ENCODE data around the gene CGB2. TPM values are rescaled to one million over a fixed set of nuclear protein-coding genes. Genes with fewer than 3 reads are reported as not detected.

Gene CGB2
- total and polyA plus RNA-seq, 2 of the 4 experiments (the other 2 are of a cell fraction) = not detected

GRCh38 chr19:49064768-49065611, 33.3 kb downstream of the CGB2 start, which contains the start of gene NTF4:
TSS of gene NTF4 (minus strand) at chr19:49064818. CDS start at chr19:49061997, 2,821 bp downstream.
- H3K9ac ChIP-seq (ENCODE audit: low read depth, low read length) = no peak within 1 kb of the TSS
- no peak within 1 kb of the TSS for H2AK5ac ChIP-seq (ENCODE audit: low read depth, low read length)

More at GRCh38 chr19:49064768-49065611, 33.3 kb downstream of the CGB2 start, which contains the start of gene NTF4:
- Histone ChIP-seq H3K14ac (replicated peaks; ENCODE audit: low read depth, low read length) (no peak within 1 kb of the TSS; the same call in 1 of the 2 replicates), H2BK15ac (ENCODE audit: low read depth, low read length) (no peak within 1 kb of the TSS), H3K9me3 (ENCODE audit: control insufficient read depth, insufficient read depth, low read length) (peaks cover 7% of the 10 kb centered on the region; the same call in 1 of the 2 replicates), H3K9me1 (ENCODE audit: insufficient read depth, low read length) (no peaks in the 10 kb centered on the region), H2BK120ac (ENCODE audit: low read depth, low read length) (no peak within 1 kb of the TSS), H3K4me3 (ENCODE audit: insufficient read depth, low read depth, low read length) (peak within 1 kb of the TSS; percentile 19), H2BK5ac (ENCODE audit: low read depth, low read length, poor library complexity, severe bottlenecking) (no peak within 1 kb of the TSS), H4K8ac (ENCODE audit: low read depth in 2 of 2, low read length in 2 of 2) (no peak within 1 kb of the TSS), H4K5ac (ENCODE audit: low read depth, low read length) (no peak within 1 kb of the TSS), H3K27me3 (ENCODE audit: control insufficient read depth, insufficient read depth, low read length) (peaks cover 41% of the 10 kb centered on the region), H4K91ac (ENCODE audit: insufficient read depth, low read depth, low read length) (no peak within 1 kb of the TSS), H3K23ac (ENCODE audit: low read depth, low read length) (peak within 1 kb of the TSS; percentile 38; the same call in 1 of the 2 replicates), H3K4me1 (ENCODE audit: control insufficient read depth, insufficient read depth, low read length) (peaks cover 2% of the 10 kb centered on the region; the same call in 1 of the 2 replicates), H3K27ac (ENCODE audit: insufficient read depth, low read length) (no peak within 1 kb of the TSS), H3K36me3 (ENCODE audit: control insufficient read depth, insufficient read depth, low read length) (no peaks in the 10 kb centered on the region), H2BK20ac (ENCODE audit: low read depth, low read length) (no peak within 1 kb of the TSS), H3K79me1 (ENCODE audit: low read depth in 1 of 2, low read length in 2 of 2) (no peaks in the 10 kb centered on the region; a peak in 1 of 4 replicates), H4K20me1 (ENCODE audit: insufficient read depth, low read length) (no peaks in the 10 kb centered on the region), H3K4me2 (ENCODE audit: low read depth, low read length) (peak within 1 kb of the TSS; percentile 52), H2AK9ac (replicated peaks; ENCODE audit: low read depth, low read length, poor library complexity) (peak within 1 kb of the TSS; percentile 55), H3K56ac (ENCODE audit: extremely low read depth, insufficient read depth, low read length) (no peak within 1 kb of the TSS), H3K18ac (ENCODE audit: low read depth, low read length) (no peak within 1 kb of the TSS), H3K4ac (ENCODE audit: low read depth, low read length) (no peak within 1 kb of the TSS), H2AFZ (replicated peaks; ENCODE audit: low read length, poor library complexity) (peak within 1 kb of the TSS; percentile 67)
- ATAC-seq (ENCODE audit: low read depth) = peak; percentile 81
- dilution Hi-C loops (cut with HindIII; ENCODE audit: low sequenced_read_pairs, unreplicated experiment) (no loop called here), intact Hi-C loops (cut with micrococcal nuclease) (no loop called here), in situ Hi-C loops (cut with MboI; ENCODE audit: low sequenced_read_pairs) (no loop called here)
- 0 out of 2 replicates have a peak, but pooled peaks have one; percentile 2 for TF ChIP-seq BHLHE40 (IDR thresholded peaks at IDR 0.05; ENCODE audit: low read depth, low read length)
- TF ChIP-seq ELK1 (IDR thresholded peaks at IDR 0.05; ENCODE audit: borderline replicate concordance, low read depth, low read length) = no peak
- TF ChIP-seq SMC3 (IDR thresholded peaks at IDR 0.05; ENCODE audit: low read depth, low read length) = no peak
- ChIA-PET CTCF (interaction anchor here (1.3 kb wide), 1 partner anchor 10 kb away, joined by 3 read pairs; no protein-coding TSS in a partner anchor), POLR2A (ENCODE audit: unreplicated experiment) (no interaction called here)
- no TSS peak for BruUV-seq (replicated peaks)
- 5% methylated on average over 20 of the region's 53 CpGs; no CpG with 5 or more reads in 1 of the 2 experiments for WGBS, 2 experiments (ENCODE audit: extremely low coverage in 2 of 2, insufficient read length in 1 of 2)
- no peak for DNase-seq

Data from IMR-90 (cell line).